DND-41 (cell line): ENCODE measurements around the gene IL10.

ENCODE experiments used
- CTCF ChIP-seq: IDR thresholded peaks from 2 replicates; pipeline ENCODE4 v1.5.1; 2012; ENCODE audit warnings: borderline replicate concordance, low read length, moderate library complexity, mild to moderate bottlenecking; ENCODE audit not compliant: poor library complexity, severe bottlenecking; ENCODE audit errors: extremely low read depth
- EZH2 ChIP-seq: IDR thresholded peaks from 3 replicates; pipeline ENCODE4 v1.6.1; 2012; ENCODE audit warnings: borderline replicate concordance, low read depth, mild to moderate bottlenecking, moderate library complexity, low read length, inconsistent platforms; ENCODE audit not compliant: severe bottlenecking

GRCh38 chr1:206786212-206786886 lies 14.1 kb upstream of the IL10 start:
- no peak for TF ChIP-seq CTCF
- TF ChIP-seq EZH2, result no peak
